ENCODE measurements around the gene STN1. TPM values are rescaled to one million over a fixed set of nuclear protein-coding genes. Genes with fewer than 3 reads are reported as not detected.

Gene STN1
- total RNA-seq, 2 donors from 2014 or later, result 13.5 to 19.9 TPM

DNA sequence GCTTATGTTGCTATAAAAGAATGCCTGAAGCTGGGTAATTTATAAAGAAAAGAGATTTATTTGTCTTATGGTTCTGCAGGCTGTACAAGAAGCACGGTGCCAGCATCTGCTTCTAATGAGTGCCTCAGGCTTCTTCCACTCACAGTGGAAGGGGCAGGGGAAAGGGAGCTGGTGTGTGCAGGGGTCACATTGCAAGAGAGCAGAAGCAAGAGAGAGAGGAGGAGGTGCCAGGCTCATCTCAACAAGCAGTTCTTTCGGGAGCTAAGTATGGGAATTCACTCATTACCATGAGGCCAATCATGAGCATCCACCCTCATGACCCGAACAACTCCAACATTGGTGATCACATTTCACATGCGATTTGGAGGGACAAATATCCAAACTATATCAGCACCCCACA lies 31.7 kb upstream of the STN1 start:
- H3K4me1 ChIP-seq (ENCODE audit: control insufficient read depth, insufficient read depth, low read length), result no peaks in the 10 kb centered on the region
- TF ChIP-seq, protein P1, sequence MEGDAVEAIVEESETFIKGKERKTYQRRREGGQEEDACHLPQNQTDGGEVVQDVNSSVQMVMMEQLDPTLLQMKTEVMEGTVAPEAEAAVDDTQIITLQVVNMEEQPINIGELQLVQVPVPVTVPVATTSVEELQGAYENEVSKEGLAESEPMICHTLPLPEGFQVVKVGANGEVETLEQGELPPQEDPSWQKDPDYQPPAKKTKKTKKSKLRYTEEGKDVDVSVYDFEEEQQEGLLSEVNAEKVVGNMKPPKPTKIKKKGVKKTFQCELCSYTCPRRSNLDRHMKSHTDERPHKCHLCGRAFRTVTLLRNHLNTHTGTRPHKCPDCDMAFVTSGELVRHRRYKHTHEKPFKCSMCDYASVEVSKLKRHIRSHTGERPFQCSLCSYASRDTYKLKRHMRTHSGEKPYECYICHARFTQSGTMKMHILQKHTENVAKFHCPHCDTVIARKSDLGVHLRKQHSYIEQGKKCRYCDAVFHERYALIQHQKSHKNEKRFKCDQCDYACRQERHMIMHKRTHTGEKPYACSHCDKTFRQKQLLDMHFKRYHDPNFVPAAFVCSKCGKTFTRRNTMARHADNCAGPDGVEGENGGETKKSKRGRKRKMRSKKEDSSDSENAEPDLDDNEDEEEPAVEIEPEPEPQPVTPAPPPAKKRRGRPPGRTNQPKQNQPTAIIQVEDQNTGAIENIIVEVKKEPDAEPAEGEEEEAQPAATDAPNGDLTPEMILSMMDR (conservative IDR thresholded peaks at IDR 0.05), result no peak
- Mint-ChIP-seq H3K27me3 (ENCODE audit: insufficient read depth) (no peaks in the 10 kb centered on the region), H3K4me3 (no peak overlapping the region), H3K27ac (no peak overlapping the region), H3K9me3 (no peaks in the 10 kb centered on the region), H3K4me1 (peaks cover 2% of the 10 kb centered on the region), H3K36me3 (ENCODE audit: low read depth) (no peaks in the 10 kb centered on the region)
- no peak for DNase-seq
- H3K9me3 ChIP-seq (ENCODE audit: control insufficient read depth, low read length), result no peaks in the 10 kb centered on the region
- WGBS, 2 experiments (ENCODE audit: insufficient coverage in 1 of 2, insufficient read length in 1 of 2), result 62 to 95% methylated on average over 2 to 4 of the region's 4 CpGs
- H3K36me3 ChIP-seq (ENCODE audit: control insufficient read depth, insufficient read depth, low read length), result no peaks in the 10 kb centered on the region
- H3K9ac ChIP-seq (ENCODE audit: extremely low read depth, low read length, poor library complexity, severe bottlenecking), result no peak overlapping the region
- H3K4me3 ChIP-seq (ENCODE audit: low read length), result no peak overlapping the region
- no peaks in the 10 kb centered on the region for H3K27me3 ChIP-seq (ENCODE audit: control insufficient read depth, insufficient read depth, low read length, poor library complexity, severe bottlenecking)
- no peak overlapping the region for H3K27ac ChIP-seq (ENCODE audit: low read depth, low read length)

DNA sequence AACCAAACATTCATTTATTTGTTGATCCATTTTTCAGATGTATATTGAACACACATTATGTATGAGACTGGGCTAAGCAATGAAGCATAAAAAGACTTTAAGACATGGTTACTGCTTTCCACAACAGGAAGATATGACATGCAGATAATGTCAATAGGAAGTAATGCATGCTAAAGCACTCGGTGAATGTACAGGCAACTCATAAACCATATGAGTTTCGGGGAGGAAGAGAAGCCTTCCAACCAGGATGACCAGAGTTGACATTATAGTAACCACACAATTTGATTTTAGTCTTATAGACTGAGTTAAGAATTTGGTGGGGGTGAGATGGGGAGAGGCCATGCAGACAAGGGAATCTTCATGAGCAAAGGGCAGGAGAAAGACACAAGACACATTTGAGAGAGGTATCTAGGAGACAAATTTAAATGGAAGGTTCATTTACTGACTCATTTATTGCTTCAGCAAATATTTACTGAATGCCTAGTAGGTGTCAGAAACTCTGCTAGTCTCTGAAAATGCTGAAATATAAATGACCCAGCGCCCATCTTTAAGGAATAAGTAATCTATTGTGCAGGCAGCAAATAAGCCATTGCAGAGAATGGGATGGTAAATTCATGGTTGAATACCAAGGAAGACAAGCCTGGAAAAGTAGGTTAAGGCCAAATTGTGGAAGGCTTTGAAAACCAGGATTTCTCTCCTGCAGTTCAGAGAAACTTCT lies 30.0 kb upstream of the STN1 start:
- Mint-ChIP-seq H3K36me3 (ENCODE audit: low read depth) (no peaks in the 10 kb centered on the region), H3K4me3 (no peak overlapping the region), H3K27me3 (ENCODE audit: insufficient read depth) (no peaks in the 10 kb centered on the region), H3K4me1 (peaks cover 2% of the 10 kb centered on the region), H3K27ac (no peak overlapping the region), H3K9me3 (no peaks in the 10 kb centered on the region)
- H3K9me3 ChIP-seq (ENCODE audit: control insufficient read depth, low read length), result no peaks in the 10 kb centered on the region
- H3K4me1 ChIP-seq (ENCODE audit: control insufficient read depth, insufficient read depth, low read length), result no peaks in the 10 kb centered on the region
- TF ChIP-seq, protein P1 (conservative IDR thresholded peaks at IDR 0.05), result no peak
- no peaks in the 10 kb centered on the region for H3K36me3 ChIP-seq (ENCODE audit: control insufficient read depth, insufficient read depth, low read length)
- H3K4me3 ChIP-seq (ENCODE audit: low read length), result no peak overlapping the region
- H3K27me3 ChIP-seq (ENCODE audit: control insufficient read depth, insufficient read depth, low read length, poor library complexity, severe bottlenecking), result no peaks in the 10 kb centered on the region
- DNase-seq, result no peak
- H3K9ac ChIP-seq (ENCODE audit: extremely low read depth, low read length, poor library complexity, severe bottlenecking), result no peak overlapping the region
- WGBS, 2 experiments (ENCODE audit: insufficient coverage in 1 of 2, insufficient read length in 1 of 2), result 88 to 91% methylated on average over 1 to 2 of the region's 3 CpGs
- H3K27ac ChIP-seq (ENCODE audit: low read depth, low read length), result no peak overlapping the region

DNA sequence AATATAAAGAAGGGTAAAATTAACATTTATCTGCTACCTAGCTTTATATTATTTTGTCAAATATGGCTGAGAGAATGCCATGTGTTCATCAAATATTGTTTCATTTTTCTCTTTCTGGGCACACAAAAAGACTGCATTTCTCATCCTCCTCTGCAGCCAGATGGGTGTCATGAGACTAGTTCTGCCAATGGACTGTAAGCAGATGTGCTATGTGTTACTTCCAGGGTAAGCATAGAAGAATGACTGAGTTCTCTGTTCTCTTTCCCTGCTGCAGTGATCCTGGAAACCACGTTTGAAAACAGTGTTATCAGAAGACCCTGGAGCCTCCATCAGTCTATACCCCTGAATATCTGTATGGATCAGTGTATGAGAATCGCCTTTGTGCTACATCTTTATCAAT lies 24.9 kb upstream of the STN1 start:
- Mint-ChIP-seq H3K4me3 (no peak overlapping the region), H3K27me3 (ENCODE audit: insufficient read depth) (no peaks in the 10 kb centered on the region), H3K4me1 (no peaks in the 10 kb centered on the region), H3K9me3 (no peaks in the 10 kb centered on the region), H3K27ac (no peak overlapping the region), H3K36me3 (ENCODE audit: low read depth) (no peaks in the 10 kb centered on the region)
- Histone ChIP-seq H3K27ac (ENCODE audit: low read depth, low read length) (no peak overlapping the region), H3K9ac (ENCODE audit: extremely low read depth, low read length, poor library complexity, severe bottlenecking) (no peak overlapping the region), H3K4me3 (ENCODE audit: low read length) (no peak overlapping the region), H3K27me3 (ENCODE audit: control insufficient read depth, insufficient read depth, low read length, poor library complexity, severe bottlenecking) (no peaks in the 10 kb centered on the region), H3K9me3 (ENCODE audit: control insufficient read depth, low read length) (no peaks in the 10 kb centered on the region), H3K36me3 (ENCODE audit: control insufficient read depth, insufficient read depth, low read length) (no peaks in the 10 kb centered on the region), H3K4me1 (ENCODE audit: control insufficient read depth, insufficient read depth, low read length) (no peaks in the 10 kb centered on the region)
- DNase-seq, result no peak
- TF ChIP-seq, protein P1 (conservative IDR thresholded peaks at IDR 0.05), result no peak
- WGBS, 2 experiments (ENCODE audit: insufficient coverage in 1 of 2, insufficient read length in 1 of 2), result 73 to 75% methylated on average over 2 of the region's 2 CpGs
